Activated T-cell treated with anti-CD3 and anti-CD28 coated beads for 1 hour (primary cell): Measurements from ENCODE around the gene CUX1.

ENCODE experiments used
- DNase-seq: peaks from one replicate; pipeline ENCODE4 v3.0.0-alpha.2; 2020; ENCODE audit warnings: low read depth

The CUX1 gene

GRCh38 chr7:101957744-101958525 is 140.5 kb downstream of the CUX1 start:
- DNase-seq = no peak

DNA sequence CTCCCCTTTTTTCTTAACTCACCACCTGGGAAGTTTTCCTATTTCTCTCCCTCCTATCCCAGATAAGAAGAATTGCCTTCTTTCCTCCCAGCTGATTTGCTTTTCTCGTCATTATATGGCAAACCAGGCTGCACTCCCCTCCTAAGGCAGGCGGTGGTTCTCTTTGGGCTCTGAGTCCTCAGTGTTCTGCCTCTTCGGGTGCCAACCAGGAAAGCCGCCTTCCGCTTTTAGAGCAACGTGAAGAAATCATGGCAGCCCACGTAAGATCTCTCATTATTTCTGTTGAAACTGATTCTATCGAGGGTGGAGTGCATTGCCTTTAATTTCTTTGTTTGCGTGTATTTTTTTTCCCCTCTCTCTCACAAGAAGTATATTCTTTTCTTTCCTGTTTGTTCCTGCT is 141.9 kb downstream of the CUX1 start:
- no peak for DNase-seq

DNA sequence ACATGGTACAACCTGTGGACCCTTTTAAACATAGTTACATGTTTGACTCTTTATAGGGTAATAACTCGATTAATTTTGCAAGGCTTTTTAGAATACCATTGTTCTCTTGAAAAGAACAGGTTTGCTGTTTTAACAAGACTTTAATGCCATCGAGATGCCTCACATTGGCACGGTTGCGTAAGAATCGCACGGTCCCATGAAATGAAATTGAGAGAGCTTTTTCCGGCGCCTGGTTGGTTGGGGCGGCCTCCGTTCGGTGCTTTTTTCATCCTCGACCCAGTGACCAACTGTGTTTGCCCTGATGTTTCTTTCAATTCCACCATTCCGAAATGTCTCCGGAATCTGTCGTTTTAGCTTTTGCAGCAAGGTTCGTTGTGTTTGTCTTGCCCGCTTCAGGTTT is 142.4 kb downstream of the CUX1 start:
- DNase-seq = no peak

DNA sequence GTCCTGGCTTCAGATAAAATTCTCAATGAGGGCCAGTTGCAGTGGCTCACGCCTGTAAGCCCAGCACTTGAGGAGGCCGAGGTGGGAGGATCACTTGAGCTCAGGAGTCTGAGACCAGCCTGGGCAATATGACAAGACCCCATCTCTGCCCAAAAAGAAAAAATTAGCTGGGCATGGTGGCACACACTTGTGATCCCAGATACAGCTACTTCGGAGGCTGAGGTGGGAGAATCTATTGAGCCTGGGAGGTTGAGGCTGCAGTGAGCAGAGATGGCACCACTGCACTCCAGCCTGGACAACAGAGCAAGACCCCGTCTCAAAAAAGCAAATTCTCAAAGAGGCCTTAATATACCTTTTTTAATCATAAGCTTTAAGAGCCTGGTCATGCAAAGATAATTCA is 142.9 kb downstream of the CUX1 start:
- no peak for DNase-seq

GRCh38 chr7:101960985-101961708 is 143.7 kb downstream of the CUX1 start:
- no peak for DNase-seq

GRCh38 chr7:101961811-101962210 is 144.4 kb downstream of the CUX1 start:
- no peak for DNase-seq

DNA sequence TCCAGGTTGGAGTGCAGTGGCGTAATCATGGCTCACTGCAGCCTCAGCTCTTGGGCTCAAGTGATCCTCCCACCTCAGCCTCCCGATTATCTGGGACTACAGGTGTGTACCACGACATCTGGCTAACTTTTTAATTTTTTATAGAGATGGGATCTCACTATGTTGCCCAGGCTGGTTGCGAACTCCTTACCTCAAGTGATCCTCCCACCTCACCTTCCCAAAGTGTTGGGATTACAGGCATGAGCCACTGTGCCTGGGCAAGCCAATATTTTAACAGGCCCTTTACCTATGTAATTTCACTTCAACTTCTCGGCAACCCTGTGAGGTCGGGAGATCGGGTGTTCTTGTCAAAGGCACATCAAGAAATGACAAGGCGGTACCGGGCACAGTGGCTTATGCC is 146.3 kb downstream of the CUX1 start:
- DNase-seq = no peak

- no peak for DNase-seq
Measured at GRCh38 chr7:101964680-101965452, 147.4 kb downstream of the CUX1 start.

DNA sequence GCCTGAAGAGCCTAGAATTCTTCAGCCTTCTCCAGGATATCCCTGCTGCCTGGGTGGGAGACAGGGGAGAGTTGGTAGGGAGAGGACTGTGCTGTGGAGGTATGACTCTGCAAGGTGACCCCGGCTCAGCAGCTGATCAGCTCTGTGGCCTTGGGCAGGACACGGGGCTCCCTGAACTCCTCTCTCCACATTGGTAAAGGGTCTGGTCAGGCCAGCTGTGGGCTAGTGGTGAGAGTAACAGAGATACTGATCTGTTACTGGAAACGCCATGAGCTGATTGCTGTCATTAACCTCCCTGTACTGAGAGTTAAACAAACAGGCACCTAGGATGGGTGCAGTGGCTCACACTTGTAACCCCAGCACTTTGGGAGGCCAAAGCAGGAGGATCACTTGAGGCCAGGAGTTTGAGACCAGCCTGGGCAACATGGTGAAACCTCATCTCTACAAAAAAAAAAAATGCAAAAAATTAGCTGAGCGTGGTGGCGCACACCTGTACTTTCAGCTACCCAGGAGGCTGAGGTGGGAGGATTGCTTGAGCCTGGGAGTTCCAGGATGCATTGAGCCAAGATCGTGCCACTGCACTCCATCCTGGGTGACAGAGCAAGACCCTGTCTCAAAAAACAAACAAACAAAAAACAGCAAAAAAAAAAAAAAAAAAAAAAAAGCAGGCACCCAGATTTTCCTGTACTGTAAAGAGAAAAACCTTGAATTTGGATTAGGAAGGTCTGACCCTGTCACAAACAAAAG is 151.5 kb downstream of the CUX1 start:
- DNase-seq = no peak

GRCh38 chr7:101969997-101970585 is 152.7 kb downstream of the CUX1 start:
- DNase-seq = no peak

GRCh38 chr7:101970801-101971200 is 153.4 kb downstream of the CUX1 start:
- no peak for DNase-seq

- DNase-seq = no peak
Measured at GRCh38 chr7:101971457-101971856, 154.0 kb downstream of the CUX1 start.

GRCh38 chr7:101972627-101973026 is 155.2 kb downstream of the CUX1 start:
- DNase-seq = no peak

GRCh38 chr7:101973130-101973529 is 155.7 kb downstream of the CUX1 start:
- no peak for DNase-seq

GRCh38 chr7:101974393-101974792 is 157.0 kb downstream of the CUX1 start:
- DNase-seq = no peak

GRCh38 chr7:101975046-101975445 is 157.6 kb downstream of the CUX1 start:
- DNase-seq = no peak

GRCh38 chr7:101976411-101976810 is 159.0 kb downstream of the CUX1 start:
- no peak for DNase-seq

DNA sequence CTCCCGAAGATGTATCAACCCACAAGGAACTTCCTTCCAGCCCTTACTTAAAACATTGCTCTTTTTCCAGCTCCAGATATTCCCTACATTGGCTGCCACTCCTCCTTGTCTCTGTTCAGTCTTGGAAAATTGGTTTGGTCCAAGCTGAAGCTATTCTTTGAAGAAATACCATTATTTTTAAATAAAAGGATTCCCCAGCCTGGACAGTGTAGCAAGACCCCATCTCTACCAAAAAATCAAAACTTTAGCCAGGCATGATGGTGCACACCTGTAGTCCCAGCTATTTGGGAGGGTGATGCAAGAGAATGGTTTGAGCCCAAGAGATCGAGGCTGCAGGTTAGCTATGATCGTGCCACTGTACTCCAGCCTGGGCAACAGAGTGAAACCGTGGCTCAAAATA is 159.8 kb downstream of the CUX1 start:
- no peak for DNase-seq

DNA sequence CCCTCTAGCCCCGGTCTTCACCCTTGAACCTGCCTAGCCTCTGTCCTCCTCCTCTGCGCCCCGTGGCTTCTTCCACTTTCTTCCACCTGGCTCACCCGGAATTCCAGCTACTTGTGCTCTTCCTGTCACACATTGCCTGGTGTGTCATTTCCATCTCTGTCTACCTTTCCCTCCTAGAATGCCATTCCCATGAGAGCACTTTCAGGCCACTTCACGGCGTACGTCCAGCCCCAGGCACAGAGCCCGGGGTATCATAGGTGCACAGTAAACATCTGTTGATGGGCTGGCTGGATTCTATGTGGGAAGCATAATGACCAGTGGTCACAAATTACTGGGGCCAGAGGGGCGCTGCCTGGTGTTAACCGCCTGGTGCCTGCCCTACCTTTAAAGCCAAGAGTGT is 161.3 kb downstream of the CUX1 start:
- DNase-seq = no peak

DNA sequence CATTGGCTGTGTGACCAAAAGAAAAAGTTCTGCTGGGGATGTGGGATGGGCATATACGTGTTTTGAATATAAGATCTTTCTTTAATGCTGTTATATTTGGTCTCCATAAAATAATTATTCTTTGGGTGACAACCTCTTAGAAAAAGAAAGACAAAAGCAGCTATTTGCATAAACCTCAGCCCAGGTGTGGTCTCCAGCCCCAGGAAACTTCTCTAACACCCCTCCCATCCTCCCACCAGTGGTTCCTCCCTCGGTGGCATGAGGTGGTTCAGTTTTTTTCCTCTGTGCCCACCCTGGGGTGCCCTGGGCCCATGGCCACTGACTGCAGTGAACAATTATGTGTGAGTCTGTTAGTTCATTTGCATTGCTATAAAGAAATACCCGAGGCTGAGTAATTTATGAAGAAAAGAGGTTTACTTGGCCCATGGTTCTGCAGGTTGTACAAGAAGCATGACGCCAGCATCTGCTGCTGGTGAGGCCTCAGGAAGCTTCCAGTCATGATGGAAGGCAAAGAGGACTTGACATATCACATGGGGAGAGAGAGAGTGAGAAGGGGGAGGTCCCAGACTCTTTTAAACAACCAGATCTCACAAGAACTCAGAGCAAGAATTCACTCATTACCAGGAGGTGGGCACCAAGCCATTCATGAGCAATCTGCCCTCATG is 165.9 kb downstream of the CUX1 start:
- DNase-seq = no peak
